GM19395 (cell line): ENCODE results near the gene OR6V1.

ENCODE experiments used
- ATAC-seq: cut with Tn5 transposase; IDR thresholded peaks from one replicate; pipeline ENCODE4 v1.9.1; 2021; ENCODE audit warnings: mild to moderate bottlenecking, moderate library complexity; ENCODE audit not compliant: unreplicated experiment

Gene OR6V1, protein sequence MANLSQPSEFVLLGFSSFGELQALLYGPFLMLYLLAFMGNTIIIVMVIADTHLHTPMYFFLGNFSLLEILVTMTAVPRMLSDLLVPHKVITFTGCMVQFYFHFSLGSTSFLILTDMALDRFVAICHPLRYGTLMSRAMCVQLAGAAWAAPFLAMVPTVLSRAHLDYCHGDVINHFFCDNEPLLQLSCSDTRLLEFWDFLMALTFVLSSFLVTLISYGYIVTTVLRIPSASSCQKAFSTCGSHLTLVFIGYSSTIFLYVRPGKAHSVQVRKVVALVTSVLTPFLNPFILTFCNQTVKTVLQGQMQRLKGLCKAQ

DNA sequence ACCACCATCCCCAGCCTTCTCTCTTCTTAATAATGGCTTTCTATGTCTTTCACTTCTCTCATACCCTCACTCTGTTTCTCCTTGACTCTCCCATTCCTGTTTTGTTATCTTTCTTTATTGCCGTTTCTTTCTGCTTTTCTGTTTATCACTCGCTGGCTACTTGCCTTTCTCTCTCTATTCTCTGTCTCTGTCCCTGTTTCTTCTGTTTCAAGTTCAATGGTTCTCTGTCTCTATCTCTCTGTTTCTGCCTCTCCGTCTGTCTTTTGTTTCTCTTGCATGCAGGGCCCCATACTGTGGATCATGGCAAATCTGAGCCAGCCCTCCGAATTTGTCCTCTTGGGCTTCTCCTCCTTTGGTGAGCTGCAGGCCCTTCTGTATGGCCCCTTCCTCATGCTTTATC, at the start of gene OR6V1:
TSS of gene OR6V1 (plus strand) at position 301 of the 400 bp plus-strand sequence. CDS start at position 301, 0 bp downstream.
- ATAC-seq = no peak

DNA sequence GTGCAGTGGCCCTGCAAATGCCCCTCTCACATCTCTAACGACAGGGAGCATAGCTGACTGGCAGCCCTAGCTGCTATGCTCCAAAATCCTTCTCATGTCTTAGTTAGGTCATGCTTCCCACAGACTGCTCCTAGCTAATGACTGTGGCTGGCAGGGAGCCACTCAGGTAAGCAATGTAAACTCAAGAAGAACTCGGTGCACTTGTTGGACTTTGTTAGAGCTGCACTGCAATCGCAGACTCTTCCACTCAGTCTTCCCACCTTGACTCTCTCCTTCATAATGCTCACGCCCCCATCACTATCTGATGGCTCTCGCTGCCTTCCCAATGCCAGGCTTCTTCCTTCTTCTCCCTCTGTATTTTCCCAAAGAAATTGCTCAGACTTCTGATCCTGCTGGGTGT, 49.2 kb upstream of the OR6V1 start:
- no peak for ATAC-seq

DNA sequence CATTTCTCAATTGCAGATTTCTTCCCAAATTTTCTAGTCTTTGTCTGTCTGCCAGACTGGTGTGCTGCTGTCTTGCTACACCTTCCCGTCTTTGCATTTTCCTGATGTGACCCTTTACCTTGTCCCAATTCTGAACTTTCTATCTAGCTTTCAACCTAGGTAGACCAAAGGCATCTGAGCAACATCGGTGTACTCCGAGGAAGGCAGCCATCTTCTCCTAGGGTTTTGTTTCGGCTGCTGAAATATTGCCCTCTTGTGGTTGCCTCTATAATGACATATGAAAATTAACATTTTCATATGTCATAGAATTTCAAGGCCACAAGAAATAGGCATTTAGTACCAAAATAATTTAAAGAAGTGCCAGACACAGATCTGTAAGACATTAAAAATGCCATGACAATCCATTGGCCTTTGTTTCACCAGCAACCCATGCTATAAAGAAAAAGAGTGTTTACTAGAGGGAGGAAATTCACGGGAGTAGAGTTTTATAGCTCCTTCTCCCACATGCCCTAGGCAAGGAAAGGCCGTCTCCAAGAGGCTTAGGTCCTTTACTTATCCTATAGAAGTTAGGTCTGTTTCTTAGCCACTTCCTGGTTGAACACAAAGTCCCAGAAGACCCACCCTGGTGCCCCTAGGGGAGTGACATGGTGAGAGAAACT, 48.6 kb upstream of the OR6V1 start:
- peak; percentile 66 for ATAC-seq

DNA sequence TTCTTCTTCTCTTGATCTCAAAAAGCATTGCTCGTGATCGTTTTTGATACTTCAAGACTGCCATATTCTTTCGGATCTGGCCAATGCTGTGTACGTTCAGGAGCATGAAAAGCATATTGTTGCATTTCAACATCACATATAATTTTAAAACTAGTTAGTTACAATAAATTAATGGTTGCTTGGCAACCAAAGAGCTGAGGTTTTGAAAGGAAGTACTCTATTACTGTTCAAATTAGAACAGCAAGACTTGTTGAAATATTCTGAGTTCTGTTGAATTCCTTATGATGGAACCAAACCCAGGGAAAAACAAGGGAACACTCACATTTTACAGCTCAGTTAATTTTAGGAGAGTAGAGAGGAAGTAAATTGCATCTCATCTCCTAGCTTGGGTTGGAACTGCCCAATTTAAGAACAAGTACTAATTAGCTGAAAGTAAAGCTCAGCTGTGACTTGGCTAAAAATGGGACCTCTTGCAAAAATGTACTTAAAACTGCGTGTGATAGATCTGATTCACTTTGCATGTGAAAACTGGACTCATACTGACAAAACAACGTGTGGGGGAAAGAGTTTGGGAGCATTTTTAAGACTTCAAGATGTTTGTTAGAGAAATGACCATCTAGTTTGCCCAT, 46.4 kb upstream of the OR6V1 start:
- no peak for ATAC-seq

DNA sequence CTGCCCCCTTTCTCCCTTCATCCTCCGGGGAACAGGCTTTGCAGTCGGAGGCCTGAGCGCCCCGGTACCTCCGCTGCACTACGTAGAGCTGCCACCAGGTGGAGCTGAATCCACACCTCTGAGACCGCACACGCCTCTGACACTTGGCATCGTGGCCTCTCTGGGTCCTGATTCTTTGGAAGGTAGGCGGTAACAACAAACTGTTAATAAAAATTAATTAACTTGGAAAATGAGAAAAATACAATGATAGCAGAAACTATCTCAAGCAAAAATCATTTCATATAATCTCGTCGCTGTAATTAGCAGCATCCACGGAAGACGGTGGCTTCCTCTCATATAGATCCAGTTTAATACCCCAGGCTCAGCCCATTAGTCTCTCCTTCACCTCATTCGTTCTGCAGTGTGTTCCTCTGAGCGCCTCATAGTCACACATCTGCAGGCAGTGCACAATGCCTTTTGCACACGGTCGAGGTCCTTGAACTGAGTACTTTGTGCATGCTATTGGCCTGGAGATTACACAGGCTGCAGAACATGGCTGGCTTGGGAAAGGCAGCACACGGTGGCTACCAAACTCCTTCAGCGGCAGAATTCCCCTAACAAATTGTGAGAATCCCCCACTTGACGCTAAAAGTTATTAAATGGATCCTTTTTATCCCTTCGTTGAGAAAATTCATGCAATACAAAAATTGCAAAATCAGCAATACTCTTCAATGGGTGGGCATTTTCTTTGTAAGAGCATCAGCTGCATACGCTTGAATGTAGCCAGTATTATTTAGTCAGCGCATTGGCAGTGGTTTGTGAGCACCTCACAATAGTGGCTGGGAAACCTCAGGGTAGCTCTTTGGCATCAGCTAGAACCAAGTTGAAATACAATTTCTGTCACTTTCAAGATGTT, 43.9 kb upstream of the OR6V1 start:
- ATAC-seq = peak; percentile 92

DNA sequence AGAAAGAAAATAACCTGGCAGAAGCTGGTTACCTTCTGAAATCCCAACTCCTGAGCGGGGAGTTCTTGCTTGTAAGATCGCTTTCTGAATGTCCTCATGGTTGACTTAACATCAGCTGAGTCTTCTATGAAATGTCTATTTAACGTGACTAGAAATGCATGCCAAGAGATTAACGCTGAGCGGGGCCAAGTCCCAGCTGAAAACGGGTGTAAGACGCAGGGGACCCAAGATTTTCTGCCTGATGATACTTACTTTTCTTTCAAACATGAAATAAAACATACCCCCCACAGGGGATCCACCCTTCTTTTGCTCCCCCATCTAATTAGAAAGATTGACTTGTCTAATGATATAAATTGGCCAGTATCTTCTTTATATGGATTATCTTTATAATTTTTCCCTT, 40.1 kb upstream of the OR6V1 start:
- no peak for ATAC-seq

DNA sequence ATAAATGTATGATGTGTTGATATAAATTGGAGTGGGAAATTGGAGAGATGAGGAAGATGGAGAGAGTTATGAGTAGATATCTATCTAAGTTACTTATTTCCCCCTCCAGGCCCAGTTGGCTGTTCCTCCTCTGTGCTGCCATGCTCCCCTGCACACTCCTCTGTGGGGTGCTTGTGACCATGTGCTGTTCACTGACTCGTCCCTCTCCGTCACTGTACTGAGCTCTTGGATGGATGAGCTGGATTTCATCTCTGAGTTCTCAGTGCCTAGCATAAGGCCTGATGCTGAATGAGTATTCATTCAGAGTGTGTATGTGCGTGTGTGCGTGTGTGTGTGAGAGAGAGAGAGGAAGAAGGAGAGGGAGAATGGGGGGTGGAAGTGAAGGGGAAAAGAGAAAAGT, 39.7 kb upstream of the OR6V1 start:
- no peak for ATAC-seq

DNA sequence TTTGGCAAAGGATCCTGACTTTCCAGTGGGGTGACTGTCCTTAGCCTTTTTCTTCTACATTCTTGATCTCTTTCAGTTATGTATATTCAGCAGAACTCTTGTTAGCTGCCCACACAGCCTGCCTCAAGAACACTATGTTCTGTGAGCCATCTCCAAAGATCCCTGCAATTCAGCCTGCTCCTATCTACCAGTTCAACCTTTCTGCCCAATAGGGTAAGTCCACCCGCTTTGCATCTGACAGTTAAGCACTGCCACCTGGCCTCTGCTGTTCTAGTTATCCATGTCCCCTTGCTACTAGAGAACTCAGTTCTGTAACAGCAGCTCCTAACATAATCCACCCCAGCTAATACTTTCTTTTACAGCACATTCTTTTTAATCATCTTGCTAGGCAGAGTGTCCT, 38.7 kb upstream of the OR6V1 start:
- ATAC-seq = no peak

DNA sequence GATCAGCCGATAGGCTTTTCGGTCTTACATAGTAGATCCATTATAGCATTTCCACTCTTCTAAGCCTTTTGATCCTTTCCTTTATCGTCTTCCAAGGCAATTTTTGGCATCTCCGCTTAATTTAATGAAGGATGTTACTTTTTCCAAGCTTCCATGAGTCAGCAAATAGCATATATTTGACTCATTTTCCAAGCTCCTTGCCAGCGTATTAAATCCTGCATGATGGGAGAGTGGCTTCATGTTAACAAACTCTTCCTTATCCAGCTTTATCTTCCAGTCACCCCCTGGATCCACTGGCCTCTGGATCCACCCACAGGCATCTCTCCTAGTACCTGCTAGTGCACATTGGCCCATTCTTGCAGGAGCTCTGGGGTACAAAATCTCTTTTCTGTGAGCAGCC, 38.2 kb upstream of the OR6V1 start:
- no peak for ATAC-seq

DNA sequence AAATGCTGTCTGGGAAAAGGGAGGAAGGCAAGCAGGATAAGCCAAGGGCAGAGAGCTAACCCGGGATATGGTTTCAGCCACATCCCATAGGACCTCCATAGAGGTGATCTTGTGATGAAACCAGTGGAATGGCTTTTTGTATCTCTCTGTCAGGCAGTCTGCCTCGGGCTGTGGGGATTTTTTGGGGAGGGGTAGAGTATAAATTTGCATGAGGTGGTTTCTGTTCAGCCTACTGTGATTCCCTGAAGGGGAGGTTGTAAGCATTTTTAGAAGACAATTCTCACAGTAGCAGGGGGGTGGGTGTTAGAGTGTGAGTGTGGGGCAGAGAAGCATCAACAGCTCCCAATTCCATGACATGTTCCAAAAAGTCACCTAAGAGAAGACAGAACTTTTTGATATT, 37.1 kb upstream of the OR6V1 start:
- ATAC-seq = peak; percentile 94

DNA sequence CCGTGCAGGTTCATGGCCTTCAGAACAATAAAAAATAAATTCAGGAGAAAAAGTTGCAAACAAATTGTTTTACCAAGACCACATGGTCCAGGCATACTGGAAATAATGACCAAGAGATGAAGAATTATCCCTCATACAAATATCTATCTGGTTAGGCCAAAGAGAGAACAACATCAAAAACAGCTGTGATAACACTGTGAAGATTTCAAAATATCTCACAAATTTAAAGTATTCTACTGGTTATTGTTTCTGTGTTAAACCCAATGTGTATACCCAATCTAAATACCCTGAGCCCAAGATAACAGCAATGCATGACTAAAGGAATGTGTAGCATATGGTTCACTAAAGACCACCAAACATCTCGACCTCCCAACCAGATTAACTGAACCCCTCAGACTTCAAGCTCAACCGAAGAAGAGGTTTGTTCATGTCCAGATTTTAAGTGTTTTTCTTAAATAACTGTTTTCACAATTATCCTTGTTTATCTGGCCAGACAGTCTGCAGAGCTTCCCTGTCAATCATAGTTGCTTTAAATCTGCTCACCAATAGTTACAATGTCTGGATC, 36.1 kb upstream of the OR6V1 start:
- ATAC-seq = no peak

DNA sequence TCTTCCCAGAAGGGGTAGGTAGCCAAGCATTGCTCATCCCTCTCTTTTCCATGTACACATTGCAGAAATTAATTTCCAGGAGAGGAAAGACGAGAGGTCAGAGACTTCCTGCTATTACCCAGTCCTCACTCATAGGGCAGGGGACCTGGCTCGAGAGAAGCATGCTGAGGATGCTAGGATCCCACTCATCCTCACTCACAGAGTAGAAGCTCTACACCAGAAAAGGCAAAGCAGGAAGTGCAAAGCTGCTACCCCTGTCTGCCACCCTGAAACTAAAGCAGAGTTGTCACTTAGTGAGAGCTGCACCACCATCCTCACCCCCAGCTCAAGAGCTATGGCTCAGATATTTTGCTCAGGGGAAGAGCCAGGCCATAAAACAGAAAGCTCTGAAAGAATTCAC, 35.1 kb upstream of the OR6V1 start:
- no peak for ATAC-seq

DNA sequence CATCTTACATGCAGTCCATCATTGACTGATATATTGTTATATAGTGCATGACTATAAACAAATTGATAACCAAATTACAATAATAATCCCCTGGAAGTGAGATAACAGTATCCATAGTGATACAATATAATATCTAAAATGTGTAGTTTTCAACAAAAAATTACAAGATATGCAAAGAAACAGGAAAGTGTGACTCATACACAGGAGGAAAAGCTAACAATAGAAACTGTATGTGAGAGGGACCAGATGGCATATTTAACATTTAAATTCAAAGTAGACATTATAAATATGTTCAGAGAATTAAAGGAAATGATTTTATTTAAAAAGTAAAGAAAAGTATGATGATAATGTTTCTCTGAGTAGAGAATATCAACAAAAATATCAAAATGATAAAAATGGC, 33.2 kb upstream of the OR6V1 start:
- ATAC-seq = no peak

DNA sequence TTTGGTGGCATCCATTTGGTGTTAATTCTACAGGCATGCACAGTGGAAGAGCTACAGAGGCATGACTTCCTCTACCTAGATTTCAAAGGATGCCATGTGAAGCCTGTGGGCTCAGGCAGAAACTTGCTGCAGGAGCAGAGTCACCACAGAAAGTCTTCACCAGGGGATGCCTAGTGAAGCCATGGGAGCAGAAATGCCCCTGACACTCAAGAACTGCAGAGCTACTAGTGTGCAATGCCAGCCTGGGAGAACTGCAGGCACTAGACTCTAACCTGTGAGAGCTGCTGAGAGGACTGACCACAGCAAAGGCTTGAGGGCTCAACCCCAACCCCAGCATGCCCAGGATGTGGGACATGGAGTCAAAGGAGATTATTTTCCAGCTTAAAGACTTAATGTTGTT, 29.1 kb upstream of the OR6V1 start:
- no peak for ATAC-seq

DNA sequence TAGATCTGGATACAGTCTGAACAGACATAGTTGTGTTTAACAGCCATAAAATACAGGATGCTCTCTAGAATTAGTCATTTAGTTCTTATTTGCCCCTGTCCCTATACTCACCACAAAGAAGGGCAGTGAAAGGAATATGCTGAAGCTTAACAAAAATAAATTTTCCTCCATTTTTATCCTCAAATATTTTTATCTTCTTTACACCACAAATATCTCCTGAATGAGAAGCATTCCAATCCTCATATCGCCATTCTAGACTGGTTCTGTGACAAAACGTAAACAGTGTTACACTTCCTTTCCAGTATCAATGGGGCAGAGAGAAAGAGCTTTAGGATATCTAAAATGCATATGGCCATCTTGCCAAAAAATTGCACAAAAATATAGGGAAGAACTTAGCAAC, 26.8 kb upstream of the OR6V1 start:
- ATAC-seq = no peak

DNA sequence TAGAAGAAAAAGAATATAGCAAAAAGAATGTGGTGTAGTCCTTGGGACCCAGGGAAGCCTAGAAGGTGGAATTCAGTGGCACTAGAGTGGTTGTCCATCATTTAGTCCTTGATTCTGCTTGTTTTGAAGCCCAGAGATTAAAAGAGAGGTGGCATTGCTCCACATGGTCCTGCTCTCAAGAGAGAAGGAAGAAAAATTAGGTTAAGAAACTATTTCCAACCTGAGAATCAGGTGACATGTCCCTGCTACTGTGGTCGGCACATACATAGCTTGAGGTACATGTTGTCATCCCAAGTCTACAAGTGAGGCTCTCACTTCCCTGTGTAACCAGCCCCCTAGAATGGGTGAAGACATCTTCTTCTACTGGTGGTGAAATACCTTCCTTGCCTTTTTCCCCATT, 25.1 kb upstream of the OR6V1 start, which contains the start of gene OR9A2:
TSS of gene OR9A2 (minus strand) at position 101 of the 400 bp plus-strand sequence. CDS start at position 101, 0 bp downstream.
- ATAC-seq = no peak

DNA sequence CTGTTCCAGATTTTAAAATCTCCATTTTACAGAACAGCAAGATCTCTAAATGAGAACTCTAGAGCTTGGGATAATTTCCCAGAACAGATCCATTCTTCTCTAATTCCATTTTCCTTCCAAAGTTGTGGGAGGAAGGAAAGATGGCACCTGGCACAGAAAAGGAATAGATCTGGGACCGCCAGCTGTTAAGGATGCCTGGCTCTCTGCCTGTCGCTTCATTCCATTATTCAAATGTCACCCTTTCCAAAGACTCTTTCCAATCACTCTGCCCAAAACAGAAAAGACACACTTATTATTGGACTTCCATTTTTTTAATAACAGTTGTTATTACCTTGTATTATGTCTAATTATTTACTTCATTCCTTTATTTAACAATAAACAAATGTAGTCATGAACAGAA, 24.5 kb upstream of the OR6V1 start:
- no peak for ATAC-seq

DNA sequence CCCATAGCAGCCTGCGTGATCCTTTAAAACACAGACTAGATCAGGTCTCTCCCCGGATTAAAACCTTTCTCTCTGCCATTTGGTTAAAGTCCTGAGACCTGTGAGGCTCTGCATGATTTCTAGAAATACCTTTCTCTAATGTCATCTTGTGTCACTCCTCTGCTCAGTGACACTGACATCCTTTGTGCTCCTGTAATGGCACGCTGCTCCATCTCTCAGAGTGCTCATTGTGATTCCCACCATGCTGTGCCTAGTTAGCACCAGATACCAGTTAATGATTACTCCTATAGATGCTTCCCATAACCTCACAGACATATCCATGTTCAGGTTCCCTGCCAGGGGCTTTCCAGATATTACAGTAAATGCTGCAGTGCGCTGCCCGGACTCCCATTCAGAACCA, 13.5 kb upstream of the OR6V1 start:
- ATAC-seq = no peak

DNA sequence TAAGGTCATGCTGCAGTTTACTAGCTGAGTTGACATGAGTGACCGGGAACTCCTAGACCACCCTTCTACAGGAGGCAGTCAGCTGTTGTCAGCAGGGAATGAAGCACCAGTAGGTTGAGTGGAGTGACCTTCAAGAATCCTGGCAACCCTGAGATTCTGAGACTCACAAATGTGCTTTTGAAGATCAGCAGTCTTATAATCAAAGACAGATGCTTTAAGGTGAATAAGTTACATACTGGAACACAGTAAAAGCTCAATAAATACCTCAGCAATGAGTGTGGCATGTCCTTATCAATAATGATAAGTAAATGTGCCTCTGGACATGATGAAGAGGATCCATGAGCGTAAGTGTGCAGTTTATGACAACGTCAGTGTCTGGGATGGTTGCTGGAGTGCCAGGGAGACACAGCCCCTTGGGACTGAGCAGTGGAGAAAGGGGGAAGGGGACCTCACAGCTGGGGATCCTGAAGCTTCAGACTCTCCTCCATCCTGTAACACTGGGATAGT, 11.9 kb upstream of the OR6V1 start:
- ATAC-seq = no peak

DNA sequence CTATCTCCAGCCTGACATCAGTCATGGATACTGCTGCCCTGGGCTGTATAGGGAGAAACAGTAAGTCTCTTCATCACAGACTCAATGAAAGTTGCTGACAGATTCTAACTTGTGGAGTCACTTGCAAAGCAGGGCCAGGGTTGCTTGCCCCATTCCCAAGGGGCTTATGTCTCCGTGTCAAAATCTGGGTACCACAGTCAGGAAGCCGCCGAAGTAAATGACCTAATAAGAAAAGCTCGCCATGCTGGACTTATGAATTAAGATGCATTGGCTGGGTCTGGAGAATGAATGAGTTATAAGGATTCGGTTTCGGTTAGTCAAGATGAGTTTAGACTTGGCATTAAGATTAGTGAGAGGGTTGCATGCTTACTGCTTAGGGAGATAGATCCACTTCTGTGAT, 10.8 kb upstream of the OR6V1 start:
- ATAC-seq = no peak
